Kidney (tissue), 14 donors: ENCODE results near the gene MYO1C. TPM values are rescaled to one million over a fixed set of nuclear protein-coding genes. Genes with fewer than 3 reads are reported as not detected.

Source experiments
- DNase-seq, 5 donors: peaks; one replicate each; pipeline ENCODE4 v3.0.0-alpha.2; 2013 to 2020
- FAIRE-seq: peaks from 2 replicates; lab custom pipeline; 2012; peaks lifted over from hg19 to GRCh38; lab: Jason Lieb, UNC
- H3K27ac ChIP-seq, 2 donors: one replicate each; pipeline ENCODE4 v1.7.0; 2013; ENCODE audit warnings: low read depth in 2 of 2, low read length in 2 of 2, inconsistent platforms in 1 of 2
- H3K27me3 ChIP-seq: one replicate; pipeline ENCODE4 v1.7.1; 2013; ENCODE audit warnings: low read length, inconsistent platforms; ENCODE audit not compliant: control insufficient read depth, insufficient read depth
- H3K36me3 ChIP-seq, 3 donors: one replicate each; pipeline versions ENCODE4 v1.7.0 to v1.7.1; 2013; ENCODE audit warnings: low read length in 3 of 3, control low read depth in 1 of 3, inconsistent platforms in 1 of 3; ENCODE audit not compliant: insufficient read depth in 3 of 3, control insufficient read depth in 2 of 3
- H3K4me1 ChIP-seq, 3 donors: one replicate each; pipeline versions ENCODE4 v1.7.0 to v1.7.1; 2013; ENCODE audit warnings: low read length in 3 of 3, inconsistent platforms in 1 of 3, low read depth in 1 of 3; ENCODE audit not compliant: control insufficient read depth in 2 of 3, insufficient read depth in 2 of 3
- H3K4me3 ChIP-seq, 3 donors: one replicate each; pipeline versions ENCODE4 v1.7.0 to v1.8.1; 2013; ENCODE audit warnings: low read length in 3 of 3, control low read depth in 1 of 3, inconsistent platforms in 1 of 3
- H3K9ac ChIP-seq, 3 donors: one replicate each; pipeline versions ENCODE4 v1.7.0 to v1.7.1; 2013; ENCODE audit warnings: low read length in 3 of 3, control low read depth in 1 of 3, inconsistent platforms in 1 of 3
- H3K9me3 ChIP-seq, 3 donors: one replicate each; pipeline versions ENCODE4 v1.7.0 to v1.7.1; 2013; ENCODE audit warnings: low read length in 3 of 3, control low read depth in 1 of 3, inconsistent platforms in 1 of 3; ENCODE audit not compliant: control insufficient read depth in 2 of 3, insufficient read depth in 1 of 3
- intact Hi-C: fragments of 100-400 bp; cut with DNase I; formaldehyde crosslinking; loops from one replicate; pipeline ENCODE4 v1.11.1; 2022
- polyA plus RNA-seq: library from polyadenylated mRNA; stranded (reverse); fragments of 350-450 nt; fragmentation: Illumina TruSeq; extraction: RNeasy Lipid Tissue Mini Kit (QIAGEN cat#74804); gene quantifications from one replicate; pipeline ENCODE4 v1.2.3, GENCODE V29; 2014; ENCODE audit warnings: low read depth, low replicate concordance; ENCODE audit not compliant: insufficient read depth
- total RNA-seq: library from RNA; stranded (reverse); fragmentation: NEBNext Ultra II Directional; extraction: Animal tissue kit (Norgen Biotek cat#: 25700); gene quantifications from one replicate; pipeline ENCODE4 v1.2.1, GENCODE V29; 2021
- TF ChIP-seq, protein P1 (sequence below): IDR thresholded peaks from 3 replicates; pipeline ENCODE4 v1.5.1; 2012; ENCODE audit warnings: mild to moderate bottlenecking, moderate library complexity, borderline replicate concordance; ENCODE audit not compliant: insufficient read depth; ENCODE audit errors: extremely low read depth
- donor health status: control.
- donor health status: control.
- donor health status: control.
- donor health status: control.
- donor health status: control.
- donor health status: DM: yes; HTN: yes; CAD: no.
- donor health status: Normal renal cell carcinoma (clear cell type).

Gene MYO1C
- total and polyA plus RNA-seq, 2 donors from 2014 or later = 62.7 to 225 TPM

DNA sequence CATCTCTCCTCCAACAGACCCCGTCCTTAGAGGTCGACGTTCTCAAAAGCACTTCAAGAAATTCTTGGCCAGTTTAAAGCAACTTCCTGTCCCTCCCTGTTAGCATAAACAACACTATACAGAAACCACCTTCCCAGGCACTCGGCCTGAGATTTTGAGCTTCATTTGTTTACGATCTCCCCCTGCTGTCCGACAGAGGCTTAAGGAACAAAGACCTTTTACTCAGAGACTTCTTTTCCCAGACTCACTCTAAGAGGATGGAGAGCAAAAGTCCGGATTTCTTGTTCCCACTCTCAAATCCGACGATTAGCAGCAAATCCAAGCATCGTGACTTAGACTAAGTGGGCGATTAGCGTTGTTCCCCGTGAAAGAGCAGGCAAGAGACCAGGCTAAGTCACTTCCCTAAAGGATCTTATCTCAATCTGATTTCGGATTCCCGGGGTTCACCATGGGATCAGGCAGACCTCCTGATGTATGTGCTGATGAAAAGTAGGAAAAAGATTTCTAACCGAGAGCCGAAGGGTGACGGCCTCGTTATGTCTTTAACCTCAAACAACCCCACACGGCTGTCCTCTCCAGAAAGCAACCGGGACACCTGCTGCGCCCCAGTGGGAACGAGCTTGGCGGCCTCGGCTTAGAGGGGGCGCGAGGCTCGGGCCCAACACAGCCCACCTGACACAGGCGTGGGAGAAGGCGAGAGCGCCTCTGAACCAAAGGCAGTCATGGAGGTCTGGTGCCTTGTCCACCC lies 23.3 kb upstream of the MYO1C start:
- peak; percentile 15 for FAIRE-seq
- intact Hi-C loops = loop anchor here (10.0 kb wide), 1 partner anchor 241 kb away; the partner anchor contains the start of genes BHLHA9 and TRARG1
- Histone ChIP-seq H3K9ac (peak overlapping the region; percentile 52 to 74 (median 68)), H3K4me1 (peaks cover 3 to 15% (median 10%) of the 10 kb centered on the region in 3 donors), H3K4me3 (peak overlapping the region; percentile 77 to 84 (median 83)), H3K27ac (peak overlapping the region; percentile 84 to 85), H3K27me3 (no peaks in the 10 kb centered on the region), H3K36me3 (peaks cover 2 to 18% (median 12%) of the 10 kb centered on the region in 3 donors), H3K9me3 (no peaks in the 10 kb centered on the region)
- TF ChIP-seq, protein P1, sequence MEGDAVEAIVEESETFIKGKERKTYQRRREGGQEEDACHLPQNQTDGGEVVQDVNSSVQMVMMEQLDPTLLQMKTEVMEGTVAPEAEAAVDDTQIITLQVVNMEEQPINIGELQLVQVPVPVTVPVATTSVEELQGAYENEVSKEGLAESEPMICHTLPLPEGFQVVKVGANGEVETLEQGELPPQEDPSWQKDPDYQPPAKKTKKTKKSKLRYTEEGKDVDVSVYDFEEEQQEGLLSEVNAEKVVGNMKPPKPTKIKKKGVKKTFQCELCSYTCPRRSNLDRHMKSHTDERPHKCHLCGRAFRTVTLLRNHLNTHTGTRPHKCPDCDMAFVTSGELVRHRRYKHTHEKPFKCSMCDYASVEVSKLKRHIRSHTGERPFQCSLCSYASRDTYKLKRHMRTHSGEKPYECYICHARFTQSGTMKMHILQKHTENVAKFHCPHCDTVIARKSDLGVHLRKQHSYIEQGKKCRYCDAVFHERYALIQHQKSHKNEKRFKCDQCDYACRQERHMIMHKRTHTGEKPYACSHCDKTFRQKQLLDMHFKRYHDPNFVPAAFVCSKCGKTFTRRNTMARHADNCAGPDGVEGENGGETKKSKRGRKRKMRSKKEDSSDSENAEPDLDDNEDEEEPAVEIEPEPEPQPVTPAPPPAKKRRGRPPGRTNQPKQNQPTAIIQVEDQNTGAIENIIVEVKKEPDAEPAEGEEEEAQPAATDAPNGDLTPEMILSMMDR = peak; percentile 73
- peak in 4 of 5 donors; percentile 75 to 96 (median 90) for DNase-seq

DNA sequence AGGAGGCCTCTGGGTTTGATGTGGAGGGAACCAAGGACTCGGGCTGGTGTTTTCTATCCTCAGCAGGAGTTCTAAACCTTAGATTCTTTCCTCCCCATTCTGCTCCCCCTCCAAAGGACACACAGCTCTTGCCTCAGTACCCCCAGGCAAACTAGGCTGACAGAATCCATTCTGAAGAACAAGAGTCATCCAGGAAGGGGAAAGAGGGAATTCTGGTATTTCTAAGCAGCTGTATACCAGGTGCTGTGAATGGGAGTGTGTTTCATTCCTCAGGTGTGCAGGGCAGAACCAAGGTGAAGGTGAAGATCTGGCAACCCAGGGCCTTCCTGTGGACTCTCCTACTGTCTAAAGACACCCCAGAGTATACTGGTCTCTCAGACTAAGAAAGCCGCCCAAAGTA lies 19.9 kb upstream of the MYO1C start:
- Histone ChIP-seq H3K36me3 (peaks cover 2 to 18% (median 10%) of the 10 kb centered on the region in 3 donors), H3K27ac (peak overlapping the region; percentile 66 to 68), H3K4me3 (no peak overlapping the region), H3K27me3 (no peaks in the 10 kb centered on the region), H3K9ac (peak overlapping the region in 1 of 3 donors; percentile 53), H3K4me1 (peaks cover 3 to 15% (median 10%) of the 10 kb centered on the region in 3 donors), H3K9me3 (no peaks in the 10 kb centered on the region)
- intact Hi-C loops = loop anchor here (10.0 kb wide), 1 partner anchor 238 kb away; the partner anchor contains the start of genes BHLHA9 and TRARG1
- TF ChIP-seq, protein P1 = no peak
- DNase-seq = no peak
- no peak for FAIRE-seq

DNA sequence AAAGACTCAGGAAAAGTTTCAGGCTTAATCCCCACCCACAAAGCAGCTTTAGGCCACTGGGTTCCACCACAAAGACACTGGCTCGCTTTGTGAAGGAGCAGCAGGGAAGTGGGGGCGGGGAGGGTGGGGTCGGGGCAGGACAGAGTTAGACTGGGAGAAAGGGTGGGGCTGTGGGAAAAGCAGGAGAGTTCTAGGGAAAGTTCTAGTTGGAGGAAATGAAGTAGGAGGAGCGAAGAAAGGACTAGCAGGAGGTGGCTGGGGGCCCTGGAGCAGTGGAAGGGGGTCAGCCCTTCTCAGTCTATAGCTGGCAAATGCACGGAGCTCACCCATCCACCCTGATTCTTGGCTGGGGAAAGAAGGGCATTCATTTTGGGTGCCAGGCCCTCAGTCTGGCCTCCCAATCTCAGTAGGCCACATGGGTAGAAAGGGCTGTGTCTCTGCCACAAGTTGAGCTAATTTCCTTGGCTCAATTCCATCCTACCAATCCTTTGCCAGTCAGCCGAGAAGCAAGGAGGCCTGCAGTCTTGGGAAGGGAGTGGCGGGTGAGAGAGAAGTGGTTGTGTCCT lies 19.4 kb upstream of the MYO1C start:
- H3K27me3 ChIP-seq = no peaks in the 10 kb centered on the region
- FAIRE-seq (no peak), DNase-seq (no peak)
- peaks cover 3 to 15% (median 10%) of the 10 kb centered on the region in 3 donors for H3K4me1 ChIP-seq
- TF ChIP-seq, protein P1 = no peak
- peak overlapping the region in 1 of 3 donors; percentile 53 for H3K9ac ChIP-seq
- H3K27ac ChIP-seq = peak overlapping the region; percentile 66 to 68
- peaks cover 2 to 18% (median 10%) of the 10 kb centered on the region in 3 donors for H3K36me3 ChIP-seq
- no peak overlapping the region for H3K4me3 ChIP-seq
- no peaks in the 10 kb centered on the region for H3K9me3 ChIP-seq
- intact Hi-C loops = loop anchor here (10.0 kb wide), 1 partner anchor 237 kb away; the partner anchor contains the start of genes BHLHA9 and TRARG1
